ENCODE data around the gene GATA3.

Gene GATA3

GRCh38 chr10:8060704-8061121, 6.2 kb downstream of the GATA3 start:
- H3K36me3 Mint-ChIP-seq: peaks cover 88% of the 10 kb centered on the region
- peaks cover 82% of the 10 kb centered on the region for H3K4me1 Mint-ChIP-seq
- H3K9me3 Mint-ChIP-seq: no peaks in the 10 kb centered on the region
- H3K27ac Mint-ChIP-seq: peak overlapping the region; percentile 97
- CTCF ChIA-PET: interaction anchor here (0.7 to 3.3 kb wide), 4 partner anchors 259 to 412 kb away, joined by 3 to 13 read pairs (median 4); no protein-coding TSS in a partner anchor
- peak; percentile 25 for DNase-seq
- H3K27me3 Mint-ChIP-seq: no peaks in the 10 kb centered on the region
- H3K4me3 Mint-ChIP-seq: peak overlapping the region; percentile 100

- H3K27ac Mint-ChIP-seq: peak overlapping the region; percentile 97
- H3K36me3 Mint-ChIP-seq: peaks cover 94% of the 10 kb centered on the region
- H3K4me1 Mint-ChIP-seq: peaks cover 91% of the 10 kb centered on the region
- CTCF ChIA-PET: interaction anchor here (1.3 to 3.3 kb wide), 3 partner anchors 258 to 271 kb away, joined by 3 to 13 read pairs (median 5); no protein-coding TSS in a partner anchor
- H3K4me3 Mint-ChIP-seq: peak overlapping the region; percentile 100
- H3K27me3 Mint-ChIP-seq: no peaks in the 10 kb centered on the region
- no peaks in the 10 kb centered on the region for H3K9me3 Mint-ChIP-seq
- peak; percentile 61 for DNase-seq
These were observed 7.1 kb downstream of the GATA3 start for GRCh38 chr10:8061274-8062211.

- peak overlapping the region; percentile 5 for H3K4me3 Mint-ChIP-seq
These were observed 8.8 kb downstream of the GATA3 start for GRCh38 chr10:8063128-8063908.

GRCh38 chr10:8063935-8064334, 9.4 kb downstream of the GATA3 start:
- H3K9me3 Mint-ChIP-seq: no peaks in the 10 kb centered on the region
- peaks cover 94% of the 10 kb centered on the region for H3K36me3 Mint-ChIP-seq
- peak; percentile 15 for DNase-seq
- H3K27ac Mint-ChIP-seq: peak overlapping the region; percentile 82
- H3K4me1 Mint-ChIP-seq: peaks cover 95% of the 10 kb centered on the region
- CTCF ChIA-PET: no interaction called here
- no peaks in the 10 kb centered on the region for H3K27me3 Mint-ChIP-seq
- H3K4me3 Mint-ChIP-seq: no peak overlapping the region

More at GRCh38 chr10:8063128-8063908, 8.8 kb downstream of the GATA3 start:
- H3K27me3 Mint-ChIP-seq: no peaks in the 10 kb centered on the region
- H3K36me3 Mint-ChIP-seq: peaks cover 94% of the 10 kb centered on the region
- CTCF ChIA-PET: interaction anchor here (1.3 kb wide), 1 partner anchor 256 kb away, joined by 3 read pairs; no protein-coding TSS in a partner anchor
- H3K27ac Mint-ChIP-seq: peak overlapping the region; percentile 82
- no peak for DNase-seq
- peaks cover 96% of the 10 kb centered on the region for H3K4me1 Mint-ChIP-seq
- H3K9me3 Mint-ChIP-seq: no peaks in the 10 kb centered on the region

- no peaks in the 10 kb centered on the region for H3K27me3 Mint-ChIP-seq
- no peak overlapping the region for H3K4me3 Mint-ChIP-seq
- peaks cover 94% of the 10 kb centered on the region for H3K36me3 Mint-ChIP-seq
- no peak for DNase-seq
- CTCF ChIA-PET: no interaction called here
- H3K9me3 Mint-ChIP-seq: no peaks in the 10 kb centered on the region
- no peak overlapping the region for H3K27ac Mint-ChIP-seq
- H3K4me1 Mint-ChIP-seq: peaks cover 95% of the 10 kb centered on the region
These were observed 9.9 kb downstream of the GATA3 start for GRCh38 chr10:8064436-8064835.

- H3K27ac Mint-ChIP-seq: no peak overlapping the region
- H3K27me3 Mint-ChIP-seq: no peaks in the 10 kb centered on the region
- no peaks in the 10 kb centered on the region for H3K9me3 Mint-ChIP-seq
- no peak for DNase-seq
- peaks cover 94% of the 10 kb centered on the region for H3K36me3 Mint-ChIP-seq
- H3K4me1 Mint-ChIP-seq: peaks cover 92% of the 10 kb centered on the region
- H3K4me3 Mint-ChIP-seq: no peak overlapping the region
- CTCF ChIA-PET: interaction anchor here (0.8 to 1.2 kb wide), 2 partner anchors 10 to 75 kb away, joined by 3 read pairs; no protein-coding TSS in a partner anchor
These were observed 11.2 kb downstream of the GATA3 start for GRCh38 chr10:8065651-8066050.

- Mint-ChIP-seq H3K4me1 (peaks cover 92% of the 10 kb centered on the region), H3K4me3 (no peak overlapping the region), H3K36me3 (peaks cover 94% of the 10 kb centered on the region), H3K27ac (peak overlapping the region; percentile 17), H3K9me3 (no peaks in the 10 kb centered on the region), H3K27me3 (no peaks in the 10 kb centered on the region)
- no peak for DNase-seq
- CTCF ChIA-PET: interaction anchor here (0.8 to 1.2 kb wide), 2 partner anchors 9 to 75 kb away, joined by 3 read pairs; no protein-coding TSS in a partner anchor
These were observed 11.6 kb downstream of the GATA3 start for GRCh38 chr10:8066124-8066523.

GRCh38 chr10:8066797-8067196, 12.3 kb downstream of the GATA3 start:
- Mint-ChIP-seq H3K27ac (no peak overlapping the region), H3K4me3 (no peak overlapping the region), H3K9me3 (no peaks in the 10 kb centered on the region), H3K27me3 (no peaks in the 10 kb centered on the region), H3K36me3 (peaks cover 95% of the 10 kb centered on the region), H3K4me1 (peaks cover 88% of the 10 kb centered on the region)
- CTCF ChIA-PET: interaction anchor here (1.2 kb wide), 1 partner anchor 9 kb away, joined by 3 read pairs; no protein-coding TSS in a partner anchor
- DNase-seq: no peak

- H3K9me3 Mint-ChIP-seq: no peaks in the 10 kb centered on the region
- peaks cover 78% of the 10 kb centered on the region for H3K4me1 Mint-ChIP-seq
- H3K27ac Mint-ChIP-seq: peak overlapping the region; percentile 7
- no peaks in the 10 kb centered on the region for H3K27me3 Mint-ChIP-seq
- CTCF ChIA-PET: no interaction called here
- DNase-seq: no peak
- H3K4me3 Mint-ChIP-seq: no peak overlapping the region
- peaks cover 93% of the 10 kb centered on the region for H3K36me3 Mint-ChIP-seq
These were observed 14.6 kb downstream of the GATA3 start for GRCh38 chr10:8069108-8069507.

GRCh38 chr10:8069627-8070026, 15.1 kb downstream of the GATA3 start:
- Mint-ChIP-seq H3K4me1 (peaks cover 73% of the 10 kb centered on the region), H3K27me3 (no peaks in the 10 kb centered on the region), H3K4me3 (no peak overlapping the region), H3K27ac (no peak overlapping the region), H3K9me3 (no peaks in the 10 kb centered on the region), H3K36me3 (peaks cover 91% of the 10 kb centered on the region)
- no peak for DNase-seq
- CTCF ChIA-PET: no interaction called here

GRCh38 chr10:8070440-8070839, 16.0 kb downstream of the GATA3 start:
- Mint-ChIP-seq H3K36me3 (peaks cover 91% of the 10 kb centered on the region), H3K27me3 (no peaks in the 10 kb centered on the region), H3K4me3 (no peak overlapping the region), H3K9me3 (no peaks in the 10 kb centered on the region), H3K27ac (no peak overlapping the region), H3K4me1 (peaks cover 71% of the 10 kb centered on the region)
- CTCF ChIA-PET: no interaction called here
- no peak for DNase-seq

- Mint-ChIP-seq H3K9me3 (no peaks in the 10 kb centered on the region), H3K4me3 (no peak overlapping the region), H3K36me3 (peaks cover 90% of the 10 kb centered on the region), H3K27ac (no peak overlapping the region), H3K27me3 (no peaks in the 10 kb centered on the region), H3K4me1 (peaks cover 66% of the 10 kb centered on the region)
- CTCF ChIA-PET: interaction anchor here (1.2 kb wide), 1 partner anchor 14 kb away, joined by 4 read pairs; no protein-coding TSS in a partner anchor
- DNase-seq: no peak
These were observed 16.5 kb downstream of the GATA3 start for GRCh38 chr10:8071006-8071405.

GRCh38 chr10:8071666-8072065, 17.2 kb downstream of the GATA3 start:
- Mint-ChIP-seq H3K27ac (no peak overlapping the region), H3K4me3 (no peak overlapping the region), H3K36me3 (peaks cover 83% of the 10 kb centered on the region), H3K27me3 (no peaks in the 10 kb centered on the region), H3K9me3 (no peaks in the 10 kb centered on the region), H3K4me1 (peaks cover 59% of the 10 kb centered on the region)
- CTCF ChIA-PET: interaction anchor here (1.2 kb wide), 1 partner anchor 15 kb away, joined by 4 read pairs; no protein-coding TSS in a partner anchor
- no peak for DNase-seq

GRCh38 chr10:8072211-8072610, 17.7 kb downstream of the GATA3 start:
- Mint-ChIP-seq H3K27ac (no peak overlapping the region), H3K27me3 (no peaks in the 10 kb centered on the region), H3K9me3 (no peaks in the 10 kb centered on the region), H3K4me1 (peaks cover 54% of the 10 kb centered on the region), H3K4me3 (no peak overlapping the region), H3K36me3 (peaks cover 78% of the 10 kb centered on the region)
- CTCF ChIA-PET: no interaction called here
- no peak for DNase-seq
